Effector memory CD8-positive, alpha-beta T cell (primary cell): ENCODE results near the gene SMS.
A peak's percentile ranks its signal among the peaks of the same experiment; 100 is the strongest.

Experiments
- ATAC-seq: fragments of 150-1000 bp; cut with Tn5 transposase; replicated peaks from 2 replicates; pipeline ENCODE4 v1.10.0; 2021; ENCODE audit warnings: mild to moderate bottlenecking, moderate library complexity
- DNase-seq, 3 experiments: peaks; one replicate each; pipeline ENCODE4 v3.0.0; 2021
- H3K27ac Mint-ChIP-seq, 2 donors: one replicate each; pipeline ENCODE4 v1.8.0; 2022; ENCODE audit warnings: mild to moderate bottlenecking in 2 of 2, mixed read lengths in 2 of 2, moderate library complexity in 2 of 2
- H3K27me3 Mint-ChIP-seq, 2 donors: one replicate each; pipeline ENCODE4 v1.8.0; 2022; ENCODE audit warnings: mixed read lengths in 2 of 2
- H3K36me3 Mint-ChIP-seq: one replicate; pipeline ENCODE4 v1.8.0; 2022; ENCODE audit warnings: mild to moderate bottlenecking, moderate library complexity, mixed read lengths; ENCODE audit not compliant: insufficient read depth
- H3K4me1 Mint-ChIP-seq, 2 donors: one replicate each; pipeline ENCODE4 v1.8.0; 2022; ENCODE audit warnings: low read depth in 2 of 2, mixed read lengths in 2 of 2
- H3K4me3 Mint-ChIP-seq, 2 donors: one replicate each; pipeline ENCODE4 v1.8.0; 2022; ENCODE audit warnings: mild to moderate bottlenecking in 2 of 2, mixed read lengths in 2 of 2, moderate library complexity in 2 of 2
- H3K9me3 Mint-ChIP-seq, 2 donors: one replicate each; pipeline ENCODE4 v1.8.0; 2022; ENCODE audit warnings: mixed read lengths in 2 of 2

SMS gene

GRCh38 chrX:21958187-21958586 lies 17.7 kb downstream of the SMS start:
- H3K4me3 Mint-ChIP-seq, result no peak overlapping the region
- peaks cover 9% of the 10 kb centered on the region for H3K36me3 Mint-ChIP-seq
- no peaks in the 10 kb centered on the region for H3K9me3 Mint-ChIP-seq
- H3K4me1 Mint-ChIP-seq, result peaks cover 27 to 46% of the 10 kb centered on the region in 2 donors
- ATAC-seq, result no peak
- no peak for DNase-seq
- H3K27me3 Mint-ChIP-seq, result no peaks in the 10 kb centered on the region
- H3K27ac Mint-ChIP-seq, result peak overlapping the region in 1 of 2 donors; percentile 54

- ATAC-seq, result no peak
- no peak for DNase-seq
- Mint-ChIP-seq H3K36me3 (peaks cover 7% of the 10 kb centered on the region), H3K27me3 (no peaks in the 10 kb centered on the region), H3K4me1 (peaks cover 25 to 44% of the 10 kb centered on the region in 2 donors), H3K4me3 (no peak overlapping the region), H3K27ac (peak overlapping the region in 1 of 2 donors; percentile 22), H3K9me3 (no peaks in the 10 kb centered on the region)
Measured at GRCh38 chrX:21958916-21959315, 18.4 kb downstream of the SMS start.

DNA sequence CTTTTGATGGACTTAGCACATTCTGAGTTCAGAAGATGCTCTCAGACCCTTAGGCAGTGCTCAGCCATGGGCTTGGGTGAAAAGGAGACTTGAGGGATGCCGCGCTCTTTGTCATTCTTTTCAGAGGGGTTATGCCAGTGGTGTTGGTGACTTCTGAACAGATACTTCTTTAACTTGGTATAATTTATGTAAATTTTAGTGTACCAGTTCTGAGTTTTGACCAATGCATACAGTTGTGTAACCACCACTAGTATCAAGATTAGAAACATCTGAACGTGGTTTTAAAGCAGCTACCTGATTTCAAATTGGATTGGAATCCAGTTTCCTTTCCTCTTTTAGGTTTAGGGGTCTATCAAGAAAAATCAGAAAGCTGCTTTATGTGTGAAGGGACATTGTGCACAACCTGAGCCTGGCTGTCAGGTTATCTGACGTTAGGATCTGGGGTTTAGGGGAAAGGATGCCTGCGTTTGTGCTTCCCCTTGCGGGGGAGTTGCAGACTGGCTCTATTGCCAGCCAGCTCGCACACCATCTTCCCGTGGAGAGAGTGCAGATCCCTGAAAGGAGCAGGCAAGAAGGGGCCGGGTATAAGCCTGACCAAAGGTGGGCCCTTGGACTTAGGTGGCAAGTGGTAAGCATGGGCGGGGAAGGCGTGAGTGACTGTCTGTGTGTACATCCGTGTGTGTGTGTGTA lies 19.0 kb downstream of the SMS start:
- Mint-ChIP-seq H3K27me3 (no peaks in the 10 kb centered on the region), H3K27ac (peak overlapping the region; percentile 7 to 79), H3K4me3 (peak overlapping the region in 1 of 2 donors; percentile 49), H3K36me3 (peaks cover 7% of the 10 kb centered on the region), H3K4me1 (peaks cover 25 to 43% of the 10 kb centered on the region in 2 donors), H3K9me3 (no peaks in the 10 kb centered on the region)
- no peak for DNase-seq
- no peak for ATAC-seq

DNA sequence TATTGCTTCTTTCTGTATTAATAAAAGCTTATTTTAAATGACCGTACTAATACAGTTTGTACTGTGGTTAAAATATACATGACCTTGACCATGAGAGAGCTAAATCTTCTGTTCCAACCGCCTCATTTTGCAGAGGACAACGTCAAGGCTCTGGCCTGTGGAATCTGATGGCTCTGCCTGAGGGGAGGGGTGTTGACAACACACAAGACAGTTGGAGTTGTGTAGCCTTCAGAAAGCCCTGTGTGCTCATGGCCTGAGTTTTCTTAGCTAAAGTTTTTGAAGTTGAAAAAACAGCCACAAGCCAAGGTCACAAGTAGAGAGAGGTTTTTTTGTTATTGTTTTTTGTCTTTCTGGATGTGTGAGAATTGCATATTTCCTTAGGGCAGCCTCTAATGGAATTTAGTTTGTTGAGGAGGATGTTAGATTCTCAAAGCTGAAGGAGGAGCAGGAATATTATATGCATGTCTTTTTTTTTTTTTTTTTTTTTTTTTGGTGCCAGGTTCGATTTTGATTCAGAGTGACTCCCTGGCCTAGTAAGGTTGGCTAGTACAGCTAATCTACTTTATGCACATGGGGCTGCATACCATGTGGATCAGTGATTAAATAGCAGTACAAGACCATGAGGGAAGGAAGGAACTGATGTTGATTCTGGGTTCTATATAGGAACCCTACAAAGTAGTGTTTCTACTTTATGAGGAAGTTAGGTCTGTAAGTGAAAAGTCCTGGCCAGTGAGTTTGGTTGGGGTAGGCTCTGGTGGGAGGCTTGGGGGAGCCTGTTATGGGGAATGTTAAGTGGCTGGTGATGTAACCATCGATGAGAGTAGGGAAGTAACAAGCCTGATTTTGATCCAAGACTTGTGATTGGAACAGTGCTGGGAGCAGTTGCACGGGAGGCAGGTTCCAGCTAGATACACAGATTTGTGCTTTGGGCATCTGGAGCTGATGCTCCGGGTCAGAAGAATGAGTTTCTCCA lies 20.3 kb downstream of the SMS start:
- Mint-ChIP-seq H3K27ac (peak overlapping the region; percentile 7 to 79), H3K4me1 (peaks cover 25 to 49% of the 10 kb centered on the region in 2 donors), H3K36me3 (peaks cover 3% of the 10 kb centered on the region), H3K27me3 (no peaks in the 10 kb centered on the region), H3K4me3 (peak overlapping the region in 1 of 2 donors; percentile 41), H3K9me3 (no peaks in the 10 kb centered on the region)
- no peak for DNase-seq
- ATAC-seq, result no peak

GRCh38 chrX:21962361-21962760 lies 21.9 kb downstream of the SMS start:
- H3K4me3 Mint-ChIP-seq, result no peak overlapping the region
- H3K27me3 Mint-ChIP-seq, result no peaks in the 10 kb centered on the region
- DNase-seq (no peak), ATAC-seq (no peak)
- peaks cover 3% of the 10 kb centered on the region for H3K36me3 Mint-ChIP-seq
- no peaks in the 10 kb centered on the region for H3K9me3 Mint-ChIP-seq
- peaks cover 25 to 49% of the 10 kb centered on the region in 2 donors for H3K4me1 Mint-ChIP-seq
- no peak overlapping the region for H3K27ac Mint-ChIP-seq

DNA sequence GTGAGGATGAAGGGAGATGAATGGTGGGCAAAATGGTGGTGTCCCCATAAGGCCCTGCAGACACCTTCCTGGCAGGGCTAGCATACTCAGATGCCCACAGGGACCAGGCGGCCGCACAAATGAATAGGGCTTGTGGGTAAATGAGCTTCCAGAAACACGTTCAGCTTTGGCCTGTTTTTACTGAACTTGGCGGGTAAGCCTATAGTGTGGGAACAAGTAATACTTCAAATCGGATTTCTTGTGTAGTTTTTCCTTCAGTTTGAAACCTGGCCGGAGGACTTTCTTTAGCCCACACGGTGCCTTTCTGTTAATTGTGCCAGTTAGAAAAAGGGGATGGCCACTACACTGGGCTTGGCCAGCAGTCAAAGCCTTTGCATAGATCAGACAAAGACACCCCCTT lies 22.8 kb downstream of the SMS start:
- Mint-ChIP-seq H3K4me3 (no peak overlapping the region), H3K9me3 (no peaks in the 10 kb centered on the region), H3K4me1 (peaks cover 27 to 41% of the 10 kb centered on the region in 2 donors), H3K27ac (no peak overlapping the region), H3K36me3 (peaks cover 3% of the 10 kb centered on the region), H3K27me3 (no peaks in the 10 kb centered on the region)
- no peak for ATAC-seq
- no peak for DNase-seq

DNA sequence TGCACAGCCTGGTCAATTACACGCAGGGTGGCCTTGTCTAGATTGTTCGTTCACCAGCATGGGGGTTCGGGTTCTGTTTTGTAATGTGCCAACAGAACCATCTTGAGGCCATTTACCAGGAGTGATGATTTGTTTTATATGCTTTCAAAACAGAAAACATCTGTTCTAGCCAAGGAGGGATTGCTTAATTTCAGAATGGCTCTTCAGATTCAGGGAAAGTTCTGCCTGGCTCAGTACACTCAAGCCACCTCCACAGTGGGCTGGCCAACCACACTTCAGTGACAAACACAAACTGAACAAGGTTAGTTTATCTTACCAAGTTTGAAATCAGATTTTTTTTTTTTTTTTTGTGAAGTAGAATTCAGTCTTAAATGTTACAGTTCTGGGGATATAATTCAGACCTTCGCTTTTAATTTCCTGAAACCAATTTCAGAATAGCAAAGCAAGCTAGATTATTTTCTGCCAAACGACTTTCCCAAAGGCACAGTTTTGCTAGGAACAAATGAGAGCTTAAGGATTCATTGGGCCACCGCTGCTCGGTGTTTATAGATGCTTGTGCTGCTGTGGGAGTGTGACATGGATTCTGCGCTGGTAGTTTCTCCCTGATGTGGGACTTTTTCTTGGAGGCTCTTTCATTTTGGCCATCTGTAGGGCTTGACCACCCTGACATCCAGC lies 23.4 kb downstream of the SMS start:
- Mint-ChIP-seq H3K4me3 (no peak overlapping the region), H3K27me3 (no peaks in the 10 kb centered on the region), H3K36me3 (peaks cover 3% of the 10 kb centered on the region), H3K27ac (no peak overlapping the region), H3K9me3 (no peaks in the 10 kb centered on the region), H3K4me1 (peaks cover 21 to 35% of the 10 kb centered on the region in 2 donors)
- DNase-seq (no peak), ATAC-seq (no peak)

DNA sequence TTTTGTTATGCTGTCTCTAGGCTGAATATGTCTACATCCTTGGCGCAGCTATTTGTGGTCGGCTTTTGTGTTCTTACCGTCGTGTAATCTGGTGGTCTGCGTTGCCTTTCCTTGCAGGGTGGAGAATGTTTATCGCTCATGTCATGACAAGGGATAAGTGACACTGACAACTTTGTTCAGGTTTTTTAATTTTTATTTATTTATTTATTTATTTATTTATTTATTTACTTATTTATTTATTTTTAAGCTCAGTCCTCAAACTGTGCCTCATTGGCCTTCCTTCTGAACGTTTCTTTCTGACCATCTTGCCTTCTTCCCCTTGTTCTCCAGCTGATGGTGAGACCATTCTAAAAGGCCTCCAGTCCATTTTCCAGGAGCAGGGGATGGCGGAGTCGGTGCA lies 26.4 kb downstream of the SMS start:
- ATAC-seq (no peak), DNase-seq (no peak)
- Mint-ChIP-seq H3K27me3 (no peaks in the 10 kb centered on the region), H3K9me3 (no peaks in the 10 kb centered on the region), H3K4me3 (no peak overlapping the region), H3K27ac (peak overlapping the region in 1 of 2 donors; percentile 44), H3K4me1 (peaks cover 8 to 9% of the 10 kb centered on the region in 2 donors), H3K36me3 (peaks cover 6% of the 10 kb centered on the region)

DNA sequence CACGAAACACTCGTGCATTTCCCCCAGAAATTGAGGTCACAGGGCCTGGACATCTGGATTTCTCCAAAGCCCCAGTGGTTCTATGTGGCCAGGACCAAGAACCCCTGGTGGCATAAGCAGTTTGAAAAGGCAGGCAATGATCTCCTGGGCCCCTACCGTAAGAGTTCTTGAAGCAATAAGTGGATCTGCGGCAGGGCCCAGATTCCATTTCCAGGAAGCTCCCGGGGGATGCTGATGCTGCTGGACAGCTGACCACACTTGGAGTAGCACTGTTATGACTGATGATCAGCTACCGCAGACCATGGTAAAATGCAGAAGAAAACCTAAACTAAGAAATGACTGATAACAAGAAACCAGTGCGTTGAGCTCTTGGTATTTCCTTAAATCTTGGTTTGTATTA lies 27.8 kb downstream of the SMS start:
- H3K27ac Mint-ChIP-seq, result peak overlapping the region in 1 of 2 donors; percentile 51
- H3K4me3 Mint-ChIP-seq, result no peak overlapping the region
- H3K27me3 Mint-ChIP-seq, result no peaks in the 10 kb centered on the region
- peaks cover 10 to 18% of the 10 kb centered on the region in 2 donors for H3K4me1 Mint-ChIP-seq
- DNase-seq (no peak), ATAC-seq (no peak)
- H3K9me3 Mint-ChIP-seq, result no peaks in the 10 kb centered on the region
- H3K36me3 Mint-ChIP-seq, result peaks cover 3% of the 10 kb centered on the region

- H3K4me1 Mint-ChIP-seq, result peaks cover 13 to 18% of the 10 kb centered on the region in 2 donors
- peaks cover 3% of the 10 kb centered on the region for H3K36me3 Mint-ChIP-seq
- DNase-seq (no peak), ATAC-seq (no peak)
- H3K9me3 Mint-ChIP-seq, result no peaks in the 10 kb centered on the region
- no peak overlapping the region for H3K4me3 Mint-ChIP-seq
- no peaks in the 10 kb centered on the region for H3K27me3 Mint-ChIP-seq
- peak overlapping the region in 1 of 2 donors; percentile 6 for H3K27ac Mint-ChIP-seq
Measured at GRCh38 chrX:21970326-21970725, 29.8 kb downstream of the SMS start.

GRCh38 chrX:21972046-21972445 lies 31.5 kb downstream of the SMS start:
- Mint-ChIP-seq H3K27me3 (no peaks in the 10 kb centered on the region), H3K9me3 (no peaks in the 10 kb centered on the region), H3K27ac (peak overlapping the region; percentile 53 to 78), H3K36me3 (peaks cover 3% of the 10 kb centered on the region), H3K4me1 (peaks cover 13 to 18% of the 10 kb centered on the region in 2 donors), H3K4me3 (no peak overlapping the region)
- ATAC-seq, result no peak
- DNase-seq, result no peak

- peaks cover 3% of the 10 kb centered on the region for H3K36me3 Mint-ChIP-seq
- DNase-seq, result peak; percentile 14 to 22 (median 15)
- ATAC-seq, result peak; percentile 94
- H3K27ac Mint-ChIP-seq, result peak overlapping the region; percentile 53 to 78
- no peaks in the 10 kb centered on the region for H3K27me3 Mint-ChIP-seq
- H3K4me3 Mint-ChIP-seq, result peak overlapping the region; percentile 41 to 42
- H3K9me3 Mint-ChIP-seq, result no peaks in the 10 kb centered on the region
- H3K4me1 Mint-ChIP-seq, result peaks cover 11 to 18% of the 10 kb centered on the region in 2 donors
Measured at GRCh38 chrX:21972721-21973120, 32.2 kb downstream of the SMS start.

GRCh38 chrX:21973321-21974010 lies 33.0 kb downstream of the SMS start:
- Mint-ChIP-seq H3K4me3 (peak overlapping the region; percentile 61 to 76), H3K9me3 (no peaks in the 10 kb centered on the region), H3K27me3 (no peaks in the 10 kb centered on the region), H3K36me3 (peaks cover 6% of the 10 kb centered on the region), H3K27ac (peak overlapping the region; percentile 89 to 97), H3K4me1 (peaks cover 11 to 18% of the 10 kb centered on the region in 2 donors)
- no peak for ATAC-seq
- no peak for DNase-seq
